ENCODE results near the gene POTEF.
"Not testable (repeated sequence)": the region's sequence is repeated elsewhere in the genome, so short reads cannot be mapped to it uniquely, and the experiment has no call there.

Gene POTEF

GRCh38 chr2:130127726-130128125, 1.3 kb downstream of the POTEF start:
- not testable (repeated sequence) for DNase-seq

- DNase-seq: not testable (repeated sequence)
Observed at GRCh38 chr2:130120924-130121323, 8.1 kb downstream of the POTEF start.

GRCh38 chr2:130102597-130103363, 26.2 kb downstream of the POTEF start:
- DNase-seq: not testable (repeated sequence)

GRCh38 chr2:130062645-130063044, 66.4 kb downstream of the POTEF start:
- not testable (repeated sequence) for DNase-seq

GRCh38 chr2:130059982-130060381, 69.0 kb downstream of the POTEF start:
- not testable (repeated sequence) for DNase-seq

GRCh38 chr2:130056336-130056735, 72.7 kb downstream of the POTEF start:
- DNase-seq: not testable (repeated sequence)

- DNase-seq: not testable (repeated sequence)
Observed at GRCh38 chr2:130053217-130053911, 75.7 kb downstream of the POTEF start.

GRCh38 chr2:130052376-130052775, 76.6 kb downstream of the POTEF start:
- DNase-seq: not testable (repeated sequence)

- DNase-seq: not testable (repeated sequence)
Observed at GRCh38 chr2:130048422-130048821, 80.6 kb downstream of the POTEF start.

- DNase-seq: not testable (repeated sequence)
Observed at GRCh38 chr2:130038265-130038603, 90.8 kb downstream of the POTEF start.

GRCh38 chr2:130025931-130026330, 103.1 kb downstream of the POTEF start:
- not testable (repeated sequence) for DNase-seq
